Epithelial cell of proximal tubule (primary cell): ENCODE results near the gene TEX19. TPM values are rescaled to one million over a fixed set of nuclear protein-coding genes. Genes with fewer than 3 reads are reported as not detected.
"Not testable (repeated sequence)": the region's sequence is repeated elsewhere in the genome, so short reads cannot be mapped to it uniquely, and the experiment has no call there.

Experiments used
- DNase-seq: peaks from one replicate; pipeline ENCODE4 v3.0.0-alpha.2; 2011; ENCODE audit warnings: low read depth
- H3K4me3 ChIP-seq: 2 replicates; pipeline ENCODE4 v1.5.1; 2011; ENCODE audit warnings: low read depth, mild to moderate bottlenecking, low read length
- CTCF ChIP-seq: conservative IDR thresholded peaks from 2 replicates; pipeline ENCODE4 v1.5.1; 2012; ENCODE audit warnings: low read depth, mild to moderate bottlenecking, low read length
- total RNA-seq: library from RNA; depleted of rRNA; stranded (reverse); fragments of >200 nt; gene quantifications from 2 replicates; pipeline ENCODE4 v1.2.3, GENCODE V29; 2015

Gene TEX19
- total RNA-seq, 1 donor from 2014 or later: not detected

DNA sequence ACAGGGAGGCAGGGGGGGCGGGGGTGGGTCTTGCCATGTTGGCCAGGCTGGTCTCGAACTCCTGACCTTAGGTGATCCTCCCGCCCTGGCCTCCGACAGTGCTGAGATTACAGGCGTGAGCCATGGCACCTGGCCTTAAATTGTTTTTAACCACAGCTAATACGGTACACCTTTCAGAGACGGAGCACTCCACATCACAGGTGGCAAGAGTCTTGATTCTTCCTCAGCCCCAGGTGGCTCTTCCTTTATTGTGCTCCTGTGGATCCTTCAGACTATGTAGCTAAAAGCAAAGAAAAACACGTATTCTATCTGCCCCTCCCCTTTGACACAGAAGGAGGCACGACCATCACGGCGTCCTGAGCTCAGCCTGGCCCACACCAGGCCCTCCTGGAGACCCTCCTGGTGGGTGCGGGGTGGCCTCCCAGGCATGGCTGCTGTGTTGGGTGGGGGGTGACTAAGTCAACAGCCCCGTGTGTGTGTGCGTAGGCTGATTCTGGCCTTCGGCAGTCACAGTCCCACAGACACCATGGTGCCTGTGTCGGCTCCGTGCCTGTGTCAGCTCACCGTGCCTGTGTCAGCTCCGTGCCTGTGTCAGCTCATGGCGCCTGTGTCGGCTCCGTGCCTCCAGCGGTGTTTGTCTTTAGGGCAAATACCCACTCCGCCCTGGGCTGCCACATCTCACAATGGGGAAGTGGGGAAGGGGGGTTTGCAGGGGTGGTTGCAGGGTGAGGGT, 14.7 kb upstream of the TEX19 start:
- TF ChIP-seq CTCF: no peak
- DNase-seq: no peak
- no peak overlapping the region for H3K4me3 ChIP-seq

- no peak for DNase-seq
- TF ChIP-seq CTCF: no peak
- H3K4me3 ChIP-seq: no peak overlapping the region
These were observed 13.7 kb upstream of the TEX19 start for GRCh38 chr17:82345151-82345976.

GRCh38 chr17:82346342-82347300, 12.4 kb upstream of the TEX19 start:
- H3K4me3 ChIP-seq: no peak overlapping the region
- no peak for TF ChIP-seq CTCF
- no peak for DNase-seq

DNA sequence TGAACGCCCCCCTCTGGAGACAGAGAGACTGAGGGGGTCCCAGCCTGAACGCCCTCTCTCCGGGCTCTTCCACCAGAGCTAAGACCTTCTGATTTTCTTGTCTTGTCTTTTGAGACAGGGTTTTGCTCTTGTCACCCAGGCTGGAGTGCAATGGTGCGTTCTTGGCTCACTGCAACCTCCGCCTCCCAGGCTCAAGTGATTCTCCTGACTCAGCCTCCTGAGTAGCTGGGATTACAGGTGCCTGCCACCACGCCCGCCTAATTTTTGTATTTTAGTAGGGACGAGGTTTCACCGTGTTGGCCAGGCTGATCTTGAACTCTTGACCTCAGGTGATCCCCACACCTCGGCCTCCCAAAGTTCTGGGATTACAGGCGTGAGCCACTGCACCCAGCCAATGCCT, 11.1 kb upstream of the TEX19 start:
- H3K4me3 ChIP-seq, DNase-seq: not testable (repeated sequence)

DNA sequence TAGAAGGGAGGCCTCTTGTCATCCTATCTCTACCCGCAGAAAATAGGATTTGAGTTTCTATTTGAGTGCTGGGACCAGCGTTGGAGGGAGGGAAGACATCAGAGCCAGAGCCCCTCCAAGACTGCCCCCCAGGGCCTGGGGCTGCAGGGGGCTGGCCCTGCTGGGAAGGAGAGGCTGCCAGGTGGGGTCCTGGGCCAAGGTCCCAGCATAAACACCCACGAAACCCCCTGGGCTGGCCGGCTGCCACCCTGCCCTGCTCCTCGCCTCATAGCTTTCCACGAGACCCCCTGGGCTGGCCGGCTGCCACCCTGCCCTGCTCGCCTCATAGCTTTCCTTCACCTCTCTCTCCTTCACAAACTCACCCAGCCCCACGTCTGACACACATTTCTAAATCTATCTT, 10.6 kb upstream of the TEX19 start:
- DNase-seq: no peak
- no peak overlapping the region for H3K4me3 ChIP-seq
- TF ChIP-seq CTCF: no peak

DNA sequence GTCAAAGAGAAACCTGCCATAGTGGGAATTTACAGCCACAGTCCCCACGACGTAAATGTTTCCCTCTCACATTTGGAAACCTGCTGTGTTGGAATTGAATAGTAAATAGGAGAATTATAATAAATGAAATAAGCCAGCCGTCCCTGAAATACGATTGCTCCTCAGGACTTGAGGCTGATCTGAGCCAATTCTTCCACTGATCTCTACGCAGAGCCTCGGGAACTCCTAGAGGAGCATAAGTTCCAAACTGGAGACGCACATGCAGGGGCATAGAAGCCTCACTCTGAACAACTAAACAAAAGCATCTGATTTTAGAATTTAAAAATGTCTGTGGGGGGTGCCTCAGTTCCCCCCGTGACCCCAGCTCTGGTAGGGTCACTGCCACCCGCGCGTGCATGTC, 10.2 kb upstream of the TEX19 start:
- TF ChIP-seq CTCF: no peak
- H3K4me3 ChIP-seq: no peak overlapping the region
- no peak for DNase-seq

DNA sequence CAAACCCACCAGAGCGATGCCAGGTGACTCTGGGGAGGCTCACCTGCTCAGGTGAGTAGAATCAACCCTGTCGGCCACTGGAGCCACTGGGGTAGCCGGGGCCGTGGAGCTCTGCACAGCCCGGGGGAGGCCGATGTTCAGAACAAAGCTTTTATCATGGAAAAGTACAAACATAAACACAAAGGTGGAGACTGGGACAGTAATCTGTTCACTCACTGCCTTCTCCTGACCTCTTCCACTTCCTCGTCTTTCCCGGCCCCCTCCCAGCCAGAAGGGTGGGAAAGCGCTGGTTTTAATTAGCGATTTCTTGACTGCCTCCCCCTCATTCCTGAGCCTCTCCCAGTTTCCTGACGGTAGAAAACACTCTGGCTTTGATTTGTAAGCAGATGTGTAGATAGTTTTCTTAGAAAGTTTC, 9.8 kb upstream of the TEX19 start:
- TF ChIP-seq CTCF: no peak
- H3K4me3 ChIP-seq: no peak overlapping the region
- DNase-seq: no peak
